Esophagus muscularis mucosa (tissue), 3 donors: ENCODE results near the gene SLC13A3.

Source experiments
- POLR2AphosphoS5 ChIP-seq, 2 donors: sonication (generic); formaldehyde crosslinking; IDR thresholded peaks; one replicate each; pipeline ENCODE4 v1.6.1; 2017; ENCODE audit warnings: antibody characterized with exemption in 2 of 2
- TF ChIP-seq, protein P1 (sequence below), 3 experiments: fragments of 200-600 bp in 2 of 3; fragments of 450-650 bp in 1 of 3; sonication (generic) in 2 of 3; IDR thresholded peaks; one replicate each; pipeline ENCODE4 v1.5.1; 2017 to 2019; ENCODE audit warnings: antibody characterized with exemption in 3 of 3, mild to moderate bottlenecking in 2 of 3, moderate library complexity in 1 of 3

DNA sequence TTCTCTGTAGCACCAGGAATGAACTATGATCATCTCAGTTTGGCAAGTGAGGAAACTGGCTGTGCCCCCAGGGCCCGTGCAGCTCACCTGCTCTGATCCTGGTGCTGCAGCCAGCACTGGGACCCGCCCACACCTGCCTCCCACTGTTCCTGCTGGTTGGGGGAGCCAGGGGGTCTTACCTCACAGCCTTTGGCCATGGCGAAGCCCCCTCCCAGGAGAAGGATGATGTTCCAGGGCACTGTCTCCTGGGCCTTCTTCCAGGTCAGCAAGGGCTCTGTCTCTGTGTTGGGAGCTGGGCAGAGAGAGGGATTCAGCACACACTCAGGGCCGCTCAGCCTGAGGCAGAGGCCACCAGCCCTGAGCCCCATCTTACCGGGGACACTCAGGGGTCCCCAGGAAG, 75.9 kb downstream of the SLC13A3 start:
- TF ChIP-seq, protein P1, sequence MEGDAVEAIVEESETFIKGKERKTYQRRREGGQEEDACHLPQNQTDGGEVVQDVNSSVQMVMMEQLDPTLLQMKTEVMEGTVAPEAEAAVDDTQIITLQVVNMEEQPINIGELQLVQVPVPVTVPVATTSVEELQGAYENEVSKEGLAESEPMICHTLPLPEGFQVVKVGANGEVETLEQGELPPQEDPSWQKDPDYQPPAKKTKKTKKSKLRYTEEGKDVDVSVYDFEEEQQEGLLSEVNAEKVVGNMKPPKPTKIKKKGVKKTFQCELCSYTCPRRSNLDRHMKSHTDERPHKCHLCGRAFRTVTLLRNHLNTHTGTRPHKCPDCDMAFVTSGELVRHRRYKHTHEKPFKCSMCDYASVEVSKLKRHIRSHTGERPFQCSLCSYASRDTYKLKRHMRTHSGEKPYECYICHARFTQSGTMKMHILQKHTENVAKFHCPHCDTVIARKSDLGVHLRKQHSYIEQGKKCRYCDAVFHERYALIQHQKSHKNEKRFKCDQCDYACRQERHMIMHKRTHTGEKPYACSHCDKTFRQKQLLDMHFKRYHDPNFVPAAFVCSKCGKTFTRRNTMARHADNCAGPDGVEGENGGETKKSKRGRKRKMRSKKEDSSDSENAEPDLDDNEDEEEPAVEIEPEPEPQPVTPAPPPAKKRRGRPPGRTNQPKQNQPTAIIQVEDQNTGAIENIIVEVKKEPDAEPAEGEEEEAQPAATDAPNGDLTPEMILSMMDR (IDR thresholded peaks at IDR 0.05) = no peak
- TF ChIP-seq POLR2AphosphoS5 (IDR thresholded peaks at IDR 0.05) = no peak
